HG03097 (cell line): ENCODE results near the gene PHF12.

Source experiments
- ATAC-seq: cut with Tn5 transposase; IDR thresholded peaks from one replicate; pipeline ENCODE4 v1.9.1; 2021; ENCODE audit not compliant: unreplicated experiment, low FRiP score

PHF12 gene

DNA sequence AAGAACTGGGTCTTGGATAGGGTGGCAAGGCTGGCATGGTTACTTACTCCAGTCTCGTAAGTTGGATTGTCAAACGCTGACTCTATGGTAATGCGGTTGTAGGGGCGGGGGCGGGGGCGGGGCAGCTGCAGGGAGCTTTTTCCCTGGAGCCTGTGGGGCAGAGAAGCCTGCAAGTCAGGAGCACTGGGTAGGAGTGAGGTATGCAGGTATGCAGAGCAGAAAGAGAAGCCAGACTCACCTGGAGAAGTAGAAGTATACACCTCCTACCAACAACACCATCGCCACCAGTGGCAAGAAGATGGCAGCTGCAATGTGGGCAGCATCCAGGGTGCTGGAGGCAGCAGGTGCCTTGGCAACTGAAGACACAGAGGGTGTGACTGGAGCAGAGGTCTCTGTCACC is 4.8 kb upstream of the PHF12 start:
- no peak for ATAC-seq

DNA sequence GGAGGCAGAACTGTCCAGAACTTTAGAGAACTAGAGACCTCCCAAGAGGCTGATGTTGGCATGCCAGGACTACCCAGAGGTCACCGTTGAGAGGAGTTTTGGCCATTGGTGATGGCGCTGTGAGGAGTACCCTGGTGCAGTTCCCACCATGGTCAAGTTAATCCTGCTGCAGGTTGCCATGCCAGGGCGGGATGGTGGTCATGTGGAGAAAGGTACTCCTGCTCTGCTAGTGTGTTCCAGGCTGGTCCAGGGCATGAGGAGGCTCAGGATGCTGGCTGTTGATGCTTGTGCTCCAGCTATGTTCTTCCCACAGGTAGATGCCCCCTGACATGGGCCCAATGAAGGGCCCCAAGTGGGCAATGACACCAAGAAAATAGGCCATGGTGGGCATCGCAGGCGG is 4.1 kb upstream of the PHF12 start:
- no peak for ATAC-seq

GRCh38 chr17:28954886-28955285 is 3.6 kb upstream of the PHF12 start:
- no peak for ATAC-seq

DNA sequence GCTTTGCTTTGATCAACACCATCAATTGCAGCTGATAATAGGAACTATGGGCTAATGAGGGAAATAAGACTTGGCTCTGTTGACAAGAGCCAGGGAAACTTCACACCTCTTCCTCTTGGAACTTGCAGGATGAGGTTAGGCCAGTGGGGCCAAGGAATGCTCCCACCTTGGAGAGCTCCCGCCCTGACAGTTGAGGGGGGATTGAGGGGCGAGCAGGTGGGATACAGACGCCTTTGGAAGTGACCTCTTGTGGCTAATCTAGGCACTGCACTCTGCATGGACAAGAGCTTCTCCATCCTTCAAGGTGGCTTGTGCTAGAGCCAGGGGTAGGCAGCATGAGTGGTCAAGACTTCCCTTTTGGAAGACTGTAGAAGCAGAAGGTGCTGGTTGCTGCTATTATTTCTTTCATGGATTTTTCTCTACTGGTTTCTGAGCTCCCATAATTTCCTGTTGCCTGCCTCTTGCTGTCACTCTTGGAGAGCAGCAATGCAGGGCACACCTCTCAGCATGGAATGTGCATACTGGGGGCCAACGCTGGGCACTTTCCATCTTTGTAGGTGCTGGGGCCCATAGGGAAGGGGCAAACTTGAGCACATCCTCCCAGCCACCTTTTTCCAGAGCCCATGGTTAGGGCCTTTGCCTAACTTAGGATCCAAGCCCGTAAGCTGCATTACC is 2.3 kb upstream of the PHF12 start:
- no peak for ATAC-seq

DNA sequence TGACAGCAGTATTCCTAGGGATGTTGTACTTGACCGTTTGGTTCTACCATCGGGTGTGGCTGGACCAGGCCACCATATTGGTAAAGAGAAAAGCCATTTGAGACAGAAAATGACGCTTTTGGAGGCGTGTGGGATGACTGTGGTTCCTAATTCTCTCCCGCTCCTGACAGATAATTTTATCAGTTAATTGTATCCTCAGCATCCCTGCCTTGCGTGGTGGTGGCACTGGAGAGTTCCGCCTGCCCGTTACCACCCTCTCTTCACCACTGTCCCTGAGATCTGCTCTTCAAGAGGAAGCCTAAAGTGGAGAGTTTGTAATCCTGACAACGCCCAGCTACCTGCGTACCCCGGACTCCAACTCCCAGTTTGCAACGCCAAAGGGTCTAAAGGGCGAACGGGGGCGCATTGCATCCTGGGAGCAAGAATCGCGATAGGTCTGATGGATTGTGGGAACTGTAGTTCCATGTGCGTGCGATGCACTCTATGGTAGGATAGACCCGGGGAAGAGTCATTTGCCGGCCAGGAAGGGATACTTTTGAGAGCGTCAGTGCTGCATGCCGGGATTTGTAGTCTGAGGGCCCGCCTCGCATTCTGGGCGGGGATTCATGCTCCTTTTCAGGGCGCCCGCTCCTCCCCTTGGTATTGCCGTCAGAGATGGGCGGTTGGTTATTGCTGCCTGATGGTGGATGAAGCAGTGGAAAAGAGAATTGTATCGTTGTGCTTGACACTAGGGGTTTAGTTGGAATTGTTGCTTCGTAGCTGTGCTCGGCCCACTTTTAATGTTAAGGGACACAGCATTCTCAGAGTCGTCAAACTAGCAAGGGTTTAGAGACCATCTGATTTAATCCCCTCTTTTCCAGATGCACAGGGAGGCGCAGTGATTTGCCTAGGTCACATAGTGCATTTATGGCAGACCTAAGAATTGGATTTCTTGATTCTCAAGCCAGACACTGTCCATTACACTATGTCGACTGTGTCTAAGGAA is 965 bp upstream of the PHF12 start:
- ATAC-seq, result peak; percentile 51

- no peak for ATAC-seq
Measured at GRCh38 chr17:28950752-28951427, 428 bp downstream of the PHF12 start.

DNA sequence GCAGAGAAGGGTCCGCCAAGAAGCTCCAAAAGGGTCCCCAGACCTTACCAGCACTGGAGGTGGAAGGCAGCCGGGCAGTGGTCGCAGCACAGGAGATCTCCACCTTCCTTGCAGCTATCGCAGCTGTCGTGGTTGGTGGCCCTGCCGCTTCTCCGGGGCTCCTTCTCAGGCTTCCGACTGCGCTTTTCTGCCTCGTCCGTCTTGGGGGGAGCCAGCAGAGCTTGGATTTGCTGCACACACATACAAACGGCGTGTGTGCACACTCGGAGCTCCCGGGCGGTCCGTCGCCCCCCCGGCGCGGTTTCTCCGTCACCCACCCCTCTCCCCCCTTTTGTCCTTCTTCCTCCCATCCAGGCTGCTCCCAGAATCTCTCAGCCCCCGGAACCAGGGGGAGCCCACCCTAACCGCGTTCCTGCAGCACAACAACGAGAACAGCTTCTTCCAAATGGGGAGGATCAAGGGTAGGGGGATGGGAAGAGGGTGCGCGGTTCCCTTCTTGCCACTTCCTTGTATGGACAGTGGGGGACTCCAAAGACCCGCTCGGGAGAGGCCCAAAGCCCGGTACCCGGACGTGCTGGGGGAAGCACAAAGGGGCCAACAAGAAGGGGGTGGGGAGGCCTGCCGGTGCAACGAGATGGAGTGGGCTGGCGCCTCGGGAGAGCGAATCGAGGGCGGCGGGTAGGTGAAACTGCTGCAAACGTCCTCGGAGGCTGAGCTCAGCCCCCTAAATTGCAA is 1.1 kb downstream of the PHF12 start:
- no peak for ATAC-seq

DNA sequence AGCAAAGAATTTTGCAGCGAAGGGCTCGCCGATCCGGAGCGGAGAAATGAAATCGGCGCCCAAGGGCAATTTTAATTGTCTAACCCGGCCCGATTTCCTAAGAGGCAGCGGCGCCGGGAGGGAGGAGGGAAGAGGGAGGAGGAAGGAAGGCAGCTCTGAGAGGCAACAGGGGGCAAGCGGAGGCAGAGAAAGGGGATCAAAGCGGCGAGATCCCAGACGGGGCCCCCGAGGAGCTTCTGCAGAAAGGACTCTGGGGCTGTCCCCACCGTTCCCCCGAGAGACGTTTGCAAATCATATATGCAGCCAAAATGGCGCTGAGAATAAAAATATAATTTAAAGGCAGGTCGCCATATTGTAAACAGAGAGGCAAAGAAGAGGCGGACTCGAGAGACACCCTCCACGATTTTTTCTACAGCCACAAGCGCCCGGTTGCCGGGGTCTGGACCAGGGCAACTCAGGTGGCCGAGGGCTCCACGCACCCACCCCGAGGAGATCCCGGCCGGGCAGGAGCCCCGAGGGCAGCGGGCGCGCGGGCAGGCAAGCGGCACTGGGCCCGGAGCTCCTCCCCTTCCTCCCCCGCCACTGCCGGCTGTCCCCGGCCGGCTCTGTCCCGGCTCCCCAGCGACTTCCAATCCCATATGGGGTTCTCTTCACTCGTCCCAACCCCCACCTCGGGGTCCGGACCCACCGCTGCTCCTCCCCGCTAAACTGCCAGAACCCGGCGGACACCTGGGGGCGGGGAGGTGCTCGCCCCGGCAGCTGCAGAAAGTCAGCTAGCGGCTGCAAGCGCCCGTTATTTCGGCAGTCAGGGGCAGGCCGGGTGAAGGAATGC is 1.9 kb downstream of the PHF12 start:
- no peak for ATAC-seq

DNA sequence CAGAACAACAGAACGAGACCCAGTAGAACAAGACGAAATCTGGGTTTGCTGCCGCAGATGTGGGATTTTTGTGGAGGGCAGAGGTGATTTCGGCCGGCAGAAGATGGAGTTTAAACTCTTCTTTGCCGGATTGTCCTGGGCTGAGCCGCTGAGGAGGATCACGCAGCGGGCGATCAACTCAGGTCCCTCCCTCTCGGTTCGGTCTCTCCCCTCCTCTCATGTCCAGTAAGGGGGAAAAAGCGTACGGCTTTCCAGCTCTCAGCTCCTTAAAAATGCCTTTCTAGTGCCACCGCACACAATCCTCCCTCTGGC is 2.5 kb downstream of the PHF12 start:
- ATAC-seq, result no peak

GRCh38 chr17:28948342-28948741 is 3.0 kb downstream of the PHF12 start:
- ATAC-seq, result no peak

GRCh38 chr17:28947639-28948038 is 3.7 kb downstream of the PHF12 start:
- no peak for ATAC-seq

GRCh38 chr17:28946239-28946638 is 5.1 kb downstream of the PHF12 start:
- ATAC-seq, result no peak

DNA sequence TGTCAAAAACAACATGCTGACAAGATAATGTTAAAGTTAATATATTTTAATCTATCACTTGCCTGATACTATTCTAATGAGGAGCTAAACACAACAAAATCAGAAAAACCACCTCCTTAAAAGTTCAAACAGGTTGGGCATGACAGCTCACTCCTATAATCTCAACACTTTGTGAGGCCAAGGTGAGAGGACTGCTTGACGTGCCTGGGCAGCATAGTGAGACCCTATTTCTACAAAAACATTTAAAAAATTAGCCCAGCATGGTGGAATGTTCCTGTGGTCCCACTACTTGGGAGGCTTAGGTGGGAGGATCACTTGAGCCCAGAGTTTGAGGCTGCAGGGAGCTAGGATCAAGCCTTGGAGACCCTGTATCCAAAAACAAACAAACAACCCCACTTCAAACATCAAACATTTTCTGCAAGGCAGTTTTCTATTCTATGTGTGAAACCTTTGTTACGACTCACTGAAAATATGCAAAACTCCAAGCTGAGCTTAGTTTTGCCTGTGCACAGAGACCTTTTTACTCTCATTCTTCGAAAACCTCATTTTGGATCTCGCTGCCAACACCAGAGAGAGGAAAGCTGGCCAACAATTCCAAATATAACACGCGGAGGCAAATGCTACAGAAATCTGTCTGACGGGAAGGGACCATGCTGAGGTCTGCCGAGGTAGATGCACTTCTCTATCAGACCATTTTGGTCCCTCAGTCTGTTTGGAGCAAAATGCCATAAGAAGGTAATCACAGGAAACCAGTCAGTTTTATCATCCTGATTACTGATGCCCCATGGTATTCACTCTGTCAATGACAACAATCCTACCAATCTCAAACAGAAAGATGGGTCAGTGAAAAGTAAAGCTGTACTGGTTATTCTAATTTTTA is 6.2 kb downstream of the PHF12 start:
- ATAC-seq, result no peak

- ATAC-seq, result no peak
Measured at GRCh38 chr17:28944343-28944742, 7.0 kb downstream of the PHF12 start.

GRCh38 chr17:28942925-28943324 is 8.4 kb downstream of the PHF12 start:
- ATAC-seq, result no peak

DNA sequence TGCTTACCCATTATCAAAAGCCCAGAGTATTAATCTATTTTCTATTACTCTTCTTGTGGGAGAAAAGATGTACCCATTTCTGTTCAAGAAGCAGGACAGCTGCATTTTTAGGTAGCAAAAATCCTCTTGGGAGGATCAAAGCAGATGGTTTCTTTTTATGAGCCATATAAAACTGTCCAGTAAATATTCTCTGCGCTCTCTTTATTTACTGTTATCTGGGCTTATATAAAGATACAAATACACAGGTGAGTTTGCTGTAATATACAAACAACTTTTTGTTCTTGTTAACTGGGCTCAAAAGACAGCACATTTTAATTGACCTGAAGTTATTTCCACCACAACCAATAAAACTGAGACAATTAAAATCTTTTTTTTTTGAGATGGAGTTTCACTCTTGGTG is 10.1 kb downstream of the PHF12 start:
- no peak for ATAC-seq

DNA sequence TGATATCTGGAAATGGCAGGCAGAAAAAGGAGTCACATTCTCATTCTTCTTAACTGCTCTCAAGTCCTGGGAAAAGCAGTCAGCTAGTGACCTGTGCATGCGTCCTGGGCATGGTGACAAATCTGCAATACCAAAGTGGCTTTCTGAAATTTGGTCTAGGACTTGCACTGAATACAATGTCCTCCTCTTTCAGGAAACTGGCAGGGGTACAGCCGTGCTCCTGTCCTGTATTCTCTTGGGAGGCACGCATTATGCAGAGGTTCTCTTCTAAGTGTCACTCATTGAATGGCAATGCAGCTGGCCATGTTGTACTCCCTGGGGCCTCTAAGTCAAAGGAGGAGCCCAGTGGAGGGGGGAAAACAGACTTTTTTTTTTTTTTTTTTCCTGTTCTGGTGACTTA is 10.6 kb downstream of the PHF12 start:
- no peak for ATAC-seq

- ATAC-seq, result no peak
Measured at GRCh38 chr17:28940142-28940541, 11.2 kb downstream of the PHF12 start.

- no peak for ATAC-seq
Measured at GRCh38 chr17:28938552-28938951, 12.8 kb downstream of the PHF12 start.
